ENCODE results near the gene ERBB4. TPM values are rescaled to one million over a fixed set of nuclear protein-coding genes. Genes with fewer than 3 reads are reported as not detected.

The ERBB4 gene
- polyA plus RNA-seq, 4 donors: 0.04 to 0.13 TPM; not detected in 2

DNA sequence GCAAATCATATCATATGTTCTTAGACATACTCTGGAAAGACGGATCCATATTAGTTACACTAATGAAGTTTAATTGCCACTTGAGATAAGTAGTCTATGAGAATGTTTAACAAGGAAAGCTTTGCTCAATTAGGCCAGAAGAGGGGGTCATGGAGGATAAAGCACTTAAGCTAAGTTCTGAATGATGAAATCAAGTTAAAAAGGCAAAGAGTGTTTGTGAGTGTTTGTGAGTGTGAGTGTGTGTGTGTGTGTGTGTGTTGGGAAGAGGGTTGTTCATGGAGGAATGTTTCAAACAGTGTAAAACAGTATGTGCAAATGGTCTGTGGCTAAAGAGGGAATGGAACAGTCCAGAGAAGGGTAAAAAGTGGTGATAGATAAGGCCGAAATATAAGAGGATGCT is 360.9 kb downstream of the ERBB4 start:
- Histone ChIP-seq H3K4me3 (ENCODE audit: low read depth in 1 of 3, low read length in 3 of 3) (no peak overlapping the region), H3K27ac (ENCODE audit: low read depth in 1 of 3, low read length in 2 of 3) (no peak overlapping the region), H3K27me3 (ENCODE audit: control insufficient read depth in 3 of 3, insufficient read depth in 3 of 3, low read length in 3 of 3) (no peaks in the 10 kb centered on the region), H3K36me3 (ENCODE audit: control insufficient read depth in 3 of 3, insufficient read depth in 2 of 3, low read depth in 1 of 3, low read length in 3 of 3) (no peaks in the 10 kb centered on the region), H3K4me1 (ENCODE audit: control insufficient read depth in 3 of 3, insufficient read depth in 2 of 3, low read depth in 1 of 3, low read length in 2 of 3) (no peaks in the 10 kb centered on the region), H3K9me3 (ENCODE audit: control insufficient read depth in 2 of 2, insufficient read depth in 1 of 2, low read depth in 1 of 2, low read length in 1 of 2) (no peaks in the 10 kb centered on the region)
- DNase-seq (no peak), FAIRE-seq (no peak)
- 47 to 49% (median 47%) methylated on average over 2 of the region's 2 CpGs for WGBS, 3 donors

DNA sequence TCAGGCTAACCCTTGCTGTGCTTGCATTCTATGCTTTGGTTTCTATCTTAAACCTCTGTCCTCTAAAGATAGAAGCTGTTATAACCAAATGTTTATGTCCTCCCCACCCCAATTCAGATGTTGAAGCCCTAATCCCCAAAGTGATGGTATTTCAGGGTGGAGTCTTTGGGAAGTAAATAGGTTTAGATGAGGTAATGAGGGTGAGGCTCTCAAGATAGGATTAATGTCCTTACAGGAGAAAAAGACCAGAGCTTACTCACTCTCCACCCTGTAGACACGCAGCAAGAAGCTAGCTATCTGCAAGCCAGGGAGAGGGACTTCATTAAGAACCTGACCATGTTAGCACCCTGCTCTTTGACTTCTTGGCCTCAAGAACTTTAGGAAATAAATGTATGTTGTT is 362.5 kb downstream of the ERBB4 start:
- WGBS, 3 donors: 55 to 74% (median 65%) methylated on average over 1 of the region's 1 CpG
- Histone ChIP-seq H3K27ac (ENCODE audit: low read depth in 1 of 3, low read length in 2 of 3) (no peak overlapping the region), H3K4me3 (ENCODE audit: low read depth in 1 of 3, low read length in 3 of 3) (no peak overlapping the region), H3K9me3 (ENCODE audit: control insufficient read depth in 2 of 2, insufficient read depth in 1 of 2, low read depth in 1 of 2, low read length in 1 of 2) (no peaks in the 10 kb centered on the region), H3K36me3 (ENCODE audit: control insufficient read depth in 3 of 3, insufficient read depth in 2 of 3, low read depth in 1 of 3, low read length in 3 of 3) (no peaks in the 10 kb centered on the region), H3K27me3 (ENCODE audit: control insufficient read depth in 3 of 3, insufficient read depth in 3 of 3, low read length in 3 of 3) (no peaks in the 10 kb centered on the region), H3K4me1 (ENCODE audit: control insufficient read depth in 3 of 3, insufficient read depth in 2 of 3, low read depth in 1 of 3, low read length in 2 of 3) (no peaks in the 10 kb centered on the region)
- no peak for DNase-seq
- no peak for FAIRE-seq

DNA sequence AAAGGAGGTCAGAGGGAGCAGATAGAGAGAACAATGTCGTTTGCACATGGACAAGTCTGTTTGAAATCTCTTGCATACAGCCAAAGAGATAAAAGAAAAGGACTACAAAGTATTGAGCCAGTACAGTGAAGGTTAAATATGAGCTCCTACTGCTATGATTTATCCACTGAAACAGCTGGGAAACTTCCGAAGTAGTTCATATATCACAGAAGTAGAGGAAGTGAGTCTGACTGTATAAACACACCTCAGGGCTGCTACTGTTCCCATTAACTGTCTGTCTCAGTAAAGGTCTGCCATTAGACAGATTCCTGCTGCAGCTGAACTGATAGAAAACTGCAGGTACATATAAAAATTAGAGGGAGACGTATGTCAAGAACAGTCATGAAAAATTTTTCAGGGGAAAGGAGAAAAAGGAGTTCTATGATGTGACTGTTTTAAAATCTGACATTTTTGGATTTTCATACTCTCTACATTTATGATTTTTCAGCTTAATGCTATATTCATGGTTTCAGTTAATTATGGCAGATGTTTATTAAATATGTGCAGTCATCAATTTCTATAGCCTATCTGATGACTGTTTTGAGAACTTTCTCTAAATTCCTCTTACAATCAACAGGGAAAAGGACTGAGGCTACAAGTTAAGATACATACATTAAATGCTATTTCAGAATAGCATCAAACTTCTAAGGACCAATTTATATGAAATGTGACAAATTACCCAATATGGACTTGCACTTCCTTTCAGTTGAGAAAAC is 364.7 kb downstream of the ERBB4 start:
- no peak overlapping the region for H3K27ac ChIP-seq (ENCODE audit: low read depth in 1 of 3, low read length in 2 of 3)
- H3K9me3 ChIP-seq (ENCODE audit: control insufficient read depth in 2 of 2, insufficient read depth in 1 of 2, low read depth in 1 of 2, low read length in 1 of 2): peaks cover 0 to 8% of the 10 kb centered on the region in 2 donors
- H3K27me3 ChIP-seq (ENCODE audit: control insufficient read depth in 3 of 3, insufficient read depth in 3 of 3, low read length in 3 of 3): no peaks in the 10 kb centered on the region
- FAIRE-seq (no peak), DNase-seq (no peak)
- no peaks in the 10 kb centered on the region for H3K36me3 ChIP-seq (ENCODE audit: control insufficient read depth in 3 of 3, insufficient read depth in 2 of 3, low read depth in 1 of 3, low read length in 3 of 3)
- H3K4me1 ChIP-seq (ENCODE audit: control insufficient read depth in 3 of 3, insufficient read depth in 2 of 3, low read depth in 1 of 3, low read length in 2 of 3): no peaks in the 10 kb centered on the region
- no peak overlapping the region for H3K4me3 ChIP-seq (ENCODE audit: low read depth in 1 of 3, low read length in 3 of 3)
- WGBS, 3 donors: 21 to 37% (median 35%) methylated on average over 3 of the region's 3 CpGs

DNA sequence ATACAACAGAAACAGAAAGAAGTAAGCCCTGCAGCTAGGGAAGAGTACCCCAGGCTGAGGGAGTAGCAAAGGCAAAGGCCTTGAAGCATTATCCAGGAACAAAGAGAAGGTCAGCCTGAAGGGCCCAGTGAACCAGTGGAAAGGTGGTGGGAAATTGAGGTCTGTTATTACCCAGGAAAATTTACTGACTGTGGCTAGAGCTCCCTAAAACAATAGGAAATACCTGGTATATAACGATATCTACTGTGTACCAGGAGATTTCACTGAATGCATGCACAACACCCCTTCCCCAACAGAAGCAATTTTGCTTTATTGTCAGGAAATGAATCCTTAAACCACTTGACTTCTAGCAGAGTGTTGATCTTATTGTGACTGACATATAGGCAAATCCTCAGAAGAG is 365.3 kb downstream of the ERBB4 start:
- 29 to 67% (median 62%) methylated on average over 1 of the region's 1 CpG for whole genome bisulfite sequencing, 3 donors
- Histone ChIP-seq H3K9me3 (ENCODE audit: control insufficient read depth in 2 of 2, insufficient read depth in 1 of 2, low read depth in 1 of 2, low read length in 1 of 2) (peaks cover 0 to 8% of the 10 kb centered on the region in 2 donors), H3K36me3 (ENCODE audit: control insufficient read depth in 3 of 3, insufficient read depth in 2 of 3, low read depth in 1 of 3, low read length in 3 of 3) (no peaks in the 10 kb centered on the region), H3K27ac (ENCODE audit: low read depth in 1 of 3, low read length in 2 of 3) (no peak overlapping the region), H3K4me1 (ENCODE audit: control insufficient read depth in 3 of 3, insufficient read depth in 2 of 3, low read depth in 1 of 3, low read length in 2 of 3) (no peaks in the 10 kb centered on the region), H3K4me3 (ENCODE audit: low read depth in 1 of 3, low read length in 3 of 3) (no peak overlapping the region), H3K27me3 (ENCODE audit: control insufficient read depth in 3 of 3, insufficient read depth in 3 of 3, low read length in 3 of 3) (no peaks in the 10 kb centered on the region)
- no peak for FAIRE-seq
- no peak for DNase-seq

DNA sequence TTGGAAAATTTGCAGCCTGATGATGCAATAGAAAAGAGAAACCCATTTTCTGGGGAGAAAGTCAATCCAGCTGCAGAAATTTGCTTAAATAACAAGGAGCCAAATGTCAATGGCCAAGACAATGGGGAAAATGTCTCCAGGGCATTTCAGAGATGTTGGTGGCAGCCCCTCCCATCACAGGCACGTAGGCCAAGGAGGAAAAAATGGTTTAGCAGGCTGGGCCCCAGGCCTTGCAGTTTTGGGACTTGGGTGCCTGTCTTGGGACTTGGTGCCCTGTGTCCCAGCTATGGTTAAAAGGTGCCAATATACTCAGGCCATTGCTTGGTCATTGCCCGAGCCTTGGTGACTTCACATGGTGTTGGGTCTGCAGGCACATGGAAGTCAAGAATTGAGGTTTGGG is 368.2 kb downstream of the ERBB4 start:
- FAIRE-seq (no peak), DNase-seq (no peak)
- Histone ChIP-seq H3K27me3 (ENCODE audit: control insufficient read depth in 3 of 3, insufficient read depth in 3 of 3, low read length in 3 of 3) (no peaks in the 10 kb centered on the region), H3K4me3 (ENCODE audit: low read depth in 1 of 3, low read length in 3 of 3) (no peak overlapping the region), H3K9me3 (ENCODE audit: control insufficient read depth in 2 of 2, insufficient read depth in 1 of 2, low read depth in 1 of 2, low read length in 1 of 2) (peaks cover 0 to 8% of the 10 kb centered on the region in 2 donors), H3K36me3 (ENCODE audit: control insufficient read depth in 3 of 3, insufficient read depth in 2 of 3, low read depth in 1 of 3, low read length in 3 of 3) (no peaks in the 10 kb centered on the region), H3K27ac (ENCODE audit: low read depth in 1 of 3, low read length in 2 of 3) (no peak overlapping the region), H3K4me1 (ENCODE audit: control insufficient read depth in 3 of 3, insufficient read depth in 2 of 3, low read depth in 1 of 3, low read length in 2 of 3) (no peaks in the 10 kb centered on the region)
- 47 to 66% (median 65%) methylated on average over 2 of the region's 2 CpGs for WGBS, 3 donors

DNA sequence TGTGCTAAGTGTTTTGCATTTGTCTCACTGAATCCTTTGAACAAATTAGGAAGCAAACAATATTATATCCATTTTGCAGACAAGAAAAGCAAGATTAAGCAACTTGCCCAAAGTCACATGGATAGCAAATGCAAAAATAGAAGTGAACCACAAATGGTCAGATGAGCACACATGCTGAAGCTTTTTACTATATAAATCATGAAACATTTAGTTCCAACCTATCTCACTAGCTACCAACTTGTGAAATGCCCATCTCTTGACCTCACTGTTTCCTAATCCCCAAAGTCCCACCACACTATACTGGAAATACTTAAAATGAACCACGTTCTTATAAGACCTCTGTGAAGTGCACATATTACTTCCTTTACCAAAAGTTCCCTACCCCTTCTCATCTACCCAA is 380.5 kb downstream of the ERBB4 start:
- Histone ChIP-seq H3K4me1 (ENCODE audit: control insufficient read depth in 3 of 3, insufficient read depth in 2 of 3, low read depth in 1 of 3, low read length in 2 of 3) (no peaks in the 10 kb centered on the region), H3K9me3 (ENCODE audit: control insufficient read depth in 2 of 2, insufficient read depth in 1 of 2, low read depth in 1 of 2, low read length in 1 of 2) (no peaks in the 10 kb centered on the region), H3K27me3 (ENCODE audit: control insufficient read depth in 3 of 3, insufficient read depth in 3 of 3, low read length in 3 of 3) (no peaks in the 10 kb centered on the region), H3K27ac (ENCODE audit: low read depth in 1 of 3, low read length in 2 of 3) (no peak overlapping the region), H3K36me3 (ENCODE audit: control insufficient read depth in 3 of 3, insufficient read depth in 2 of 3, low read depth in 1 of 3, low read length in 3 of 3) (no peaks in the 10 kb centered on the region), H3K4me3 (ENCODE audit: low read depth in 1 of 3, low read length in 3 of 3) (no peak overlapping the region)
- no peak for DNase-seq
- no peak for FAIRE-seq
- 59 to 74% (median 74%) methylated on average over 1 of the region's 1 CpG for WGBS, 3 donors

DNA sequence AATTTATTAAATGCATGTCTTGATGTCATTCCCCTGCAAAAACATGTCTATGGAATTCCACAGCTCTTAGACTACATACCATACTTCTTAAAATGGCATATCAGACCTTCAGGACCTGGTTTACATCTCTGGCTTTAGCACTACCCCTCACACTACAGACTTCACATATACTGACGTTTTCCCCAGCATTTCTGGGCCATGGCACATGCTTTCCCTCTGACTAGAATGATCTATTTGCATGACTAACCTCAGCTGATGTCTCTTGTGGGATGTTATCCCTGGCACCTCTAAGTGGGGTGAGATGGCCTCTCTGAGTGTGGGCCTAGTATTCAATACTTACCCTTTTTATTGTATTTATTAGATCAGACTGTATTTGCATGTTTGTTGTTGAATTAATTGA is 381.6 kb downstream of the ERBB4 start:
- no peak overlapping the region for H3K27ac ChIP-seq (ENCODE audit: low read depth in 1 of 3, low read length in 2 of 3)
- WGBS, 3 donors: 29 to 36% (median 32%) methylated on average over 1 of the region's 1 CpG
- H3K36me3 ChIP-seq (ENCODE audit: control insufficient read depth in 3 of 3, insufficient read depth in 2 of 3, low read depth in 1 of 3, low read length in 3 of 3): no peaks in the 10 kb centered on the region
- FAIRE-seq: no peak
- no peak for DNase-seq
- H3K9me3 ChIP-seq (ENCODE audit: control insufficient read depth in 2 of 2, insufficient read depth in 1 of 2, low read depth in 1 of 2, low read length in 1 of 2): no peaks in the 10 kb centered on the region
- H3K4me3 ChIP-seq (ENCODE audit: low read depth in 1 of 3, low read length in 3 of 3): no peak overlapping the region
- H3K4me1 ChIP-seq (ENCODE audit: control insufficient read depth in 3 of 3, insufficient read depth in 2 of 3, low read depth in 1 of 3, low read length in 2 of 3): no peaks in the 10 kb centered on the region
- no peaks in the 10 kb centered on the region for H3K27me3 ChIP-seq (ENCODE audit: control insufficient read depth in 3 of 3, insufficient read depth in 3 of 3, low read length in 3 of 3)

DNA sequence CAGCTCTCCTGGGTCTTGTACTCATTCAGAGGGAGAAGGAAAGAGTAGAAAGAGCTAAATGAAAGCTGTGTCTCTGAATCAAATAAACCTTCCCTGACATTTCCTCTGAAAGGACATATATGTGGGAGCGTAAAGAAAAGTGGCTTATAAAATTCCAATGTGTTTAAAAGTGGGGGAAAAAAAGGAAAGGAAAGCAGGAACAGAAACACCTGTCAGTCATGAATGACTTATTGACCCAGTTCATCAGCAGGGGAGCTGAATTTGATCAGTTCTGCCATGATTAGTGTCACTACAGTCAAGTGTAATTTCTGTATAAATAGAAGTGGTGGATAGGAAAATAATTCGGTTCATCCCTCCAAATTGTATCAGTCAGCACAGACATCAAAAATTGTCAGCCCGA is 382.5 kb downstream of the ERBB4 start:
- Histone ChIP-seq H3K4me3 (ENCODE audit: low read depth in 1 of 3, low read length in 3 of 3) (no peak overlapping the region), H3K4me1 (ENCODE audit: control insufficient read depth in 3 of 3, insufficient read depth in 2 of 3, low read depth in 1 of 3, low read length in 2 of 3) (no peaks in the 10 kb centered on the region), H3K27ac (ENCODE audit: low read depth in 1 of 3, low read length in 2 of 3) (no peak overlapping the region), H3K36me3 (ENCODE audit: control insufficient read depth in 3 of 3, insufficient read depth in 2 of 3, low read depth in 1 of 3, low read length in 3 of 3) (no peaks in the 10 kb centered on the region), H3K9me3 (ENCODE audit: control insufficient read depth in 2 of 2, insufficient read depth in 1 of 2, low read depth in 1 of 2, low read length in 1 of 2) (no peaks in the 10 kb centered on the region), H3K27me3 (ENCODE audit: control insufficient read depth in 3 of 3, insufficient read depth in 3 of 3, low read length in 3 of 3) (no peaks in the 10 kb centered on the region)
- FAIRE-seq (no peak), DNase-seq (no peak)
- 76 to 88% (median 83%) methylated on average over 3 of the region's 3 CpGs for WGBS, 3 donors

DNA sequence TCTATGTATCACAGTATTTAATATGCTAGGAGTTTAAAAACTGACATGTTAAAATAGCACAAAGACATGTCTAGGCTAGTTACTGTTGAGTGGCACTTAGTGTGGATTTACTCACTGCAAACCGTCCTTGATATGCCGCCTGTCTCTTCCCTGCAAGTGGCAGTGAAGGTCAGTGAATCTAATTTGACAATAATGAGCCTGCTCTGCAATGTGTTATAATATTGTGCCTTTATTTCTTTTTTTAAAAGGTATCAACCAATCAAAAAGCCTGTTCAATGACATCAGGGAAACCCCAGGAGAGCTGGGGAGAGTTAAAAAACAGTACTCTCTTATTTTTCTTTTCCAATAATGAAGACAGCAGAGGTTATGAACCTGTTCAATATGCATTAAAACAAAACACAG is 384.1 kb downstream of the ERBB4 start:
- Histone ChIP-seq H3K36me3 (ENCODE audit: control insufficient read depth in 3 of 3, insufficient read depth in 2 of 3, low read depth in 1 of 3, low read length in 3 of 3) (no peaks in the 10 kb centered on the region), H3K27me3 (ENCODE audit: control insufficient read depth in 3 of 3, insufficient read depth in 3 of 3, low read length in 3 of 3) (no peaks in the 10 kb centered on the region), H3K4me1 (ENCODE audit: control insufficient read depth in 3 of 3, insufficient read depth in 2 of 3, low read depth in 1 of 3, low read length in 2 of 3) (no peaks in the 10 kb centered on the region), H3K9me3 (ENCODE audit: control insufficient read depth in 2 of 2, insufficient read depth in 1 of 2, low read depth in 1 of 2, low read length in 1 of 2) (no peaks in the 10 kb centered on the region), H3K4me3 (ENCODE audit: low read depth in 1 of 3, low read length in 3 of 3) (no peak overlapping the region), H3K27ac (ENCODE audit: low read depth in 1 of 3, low read length in 2 of 3) (no peak overlapping the region)
- 84 to 86% (median 85%) methylated on average over 2 of the region's 2 CpGs for WGBS, 3 donors
- DNase-seq (no peak), FAIRE-seq (no peak)
